ENCODE results near the gene MAGI1. TPM values are rescaled to one million over a fixed set of nuclear protein-coding genes. Genes with fewer than 3 reads are reported as not detected.
A peak's percentile ranks its signal among the peaks of the same experiment; 100 is the strongest.

MAGI1 gene
- total RNA-seq, 1 donor from 2014 or later = 13.7 TPM

DNA sequence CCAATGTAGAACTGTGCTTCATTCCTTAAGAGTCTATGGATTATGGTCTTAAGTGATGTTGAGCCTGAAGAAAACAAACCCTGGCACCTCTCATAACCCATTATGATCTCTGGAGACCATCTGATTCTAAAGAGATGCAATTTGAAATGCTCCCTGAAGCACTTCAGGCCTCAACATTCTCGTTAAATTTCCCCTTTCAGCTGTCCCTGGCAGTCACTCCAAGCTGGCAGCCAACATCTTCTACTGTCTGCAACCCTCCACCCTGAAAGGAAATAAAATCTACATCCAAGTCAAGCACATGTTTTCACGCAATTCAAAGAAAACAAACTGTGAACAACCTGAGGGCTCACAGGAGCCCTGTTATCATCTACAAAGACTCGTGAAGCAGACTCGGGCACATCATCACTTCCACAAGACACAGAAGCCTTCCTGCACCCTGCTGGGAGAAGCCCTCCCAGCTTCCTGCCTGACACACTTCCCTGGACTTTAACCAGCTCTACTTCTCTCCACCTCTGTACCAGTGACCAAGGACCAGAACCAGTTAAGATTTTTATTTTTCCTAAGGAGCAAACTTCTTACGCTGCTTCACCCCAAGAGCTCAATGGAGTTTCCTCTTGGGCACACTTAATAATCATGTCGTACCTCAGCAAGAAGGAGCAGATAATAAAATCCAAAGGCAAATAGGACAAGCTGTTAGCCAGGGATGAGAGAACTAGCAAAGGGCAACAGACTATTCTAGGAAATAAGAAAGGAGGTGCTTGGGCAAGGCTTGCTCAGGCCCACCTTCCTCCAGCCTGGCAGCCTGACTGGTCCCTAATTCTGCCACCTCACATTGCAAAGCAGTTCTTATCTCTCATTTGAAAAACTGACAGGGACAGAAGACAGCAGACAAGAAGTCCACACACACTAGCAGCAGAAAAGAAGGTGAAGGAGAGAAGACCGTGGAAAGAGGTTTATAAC lies 67.1 kb downstream of the MAGI1 start:
- no peak for ATAC-seq

DNA sequence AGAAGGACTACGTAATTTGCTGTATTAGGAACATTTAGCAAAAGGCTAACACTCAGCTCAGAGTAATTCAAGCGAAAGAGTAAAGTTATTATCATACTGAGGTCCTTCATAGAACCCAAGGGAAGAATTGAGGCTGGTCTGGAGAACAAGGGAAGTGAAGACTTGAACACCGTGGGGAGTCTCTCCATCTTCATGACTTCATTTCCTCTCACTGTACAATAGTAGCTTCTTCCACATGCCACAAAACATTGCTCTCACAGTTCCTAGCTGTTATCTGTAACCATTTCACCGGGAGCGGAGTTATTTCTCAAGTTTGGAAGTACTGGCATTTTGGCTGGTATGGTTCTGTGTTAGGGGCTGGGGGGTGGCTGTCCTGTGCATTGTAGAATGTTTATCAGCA lies 69.7 kb downstream of the MAGI1 start:
- ATAC-seq = no peak

- ATAC-seq = no peak
Observed at GRCh38 chr3:65967451-65967850, 71.3 kb downstream of the MAGI1 start.

DNA sequence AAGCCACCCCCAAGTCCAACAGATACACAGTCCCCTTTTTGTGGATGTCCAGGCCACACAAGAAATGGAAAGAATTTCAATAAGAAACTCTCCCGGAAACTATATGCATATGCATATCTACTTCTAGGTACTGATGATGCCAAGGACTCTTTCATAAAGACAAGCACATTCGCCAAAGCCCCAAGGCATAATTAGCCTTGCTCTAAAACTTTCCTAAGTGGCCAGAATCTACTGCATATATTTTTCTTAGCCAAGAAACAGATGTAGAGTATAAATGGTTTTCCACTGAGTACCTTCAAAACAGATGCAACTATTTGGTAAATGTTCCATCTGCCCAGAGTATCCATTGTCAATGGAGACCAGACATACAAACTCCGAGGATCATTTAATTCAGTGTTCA lies 73.9 kb downstream of the MAGI1 start:
- no peak for ATAC-seq

- ATAC-seq = peak; percentile 96
Observed at GRCh38 chr3:65963787-65964677, 74.7 kb downstream of the MAGI1 start.

DNA sequence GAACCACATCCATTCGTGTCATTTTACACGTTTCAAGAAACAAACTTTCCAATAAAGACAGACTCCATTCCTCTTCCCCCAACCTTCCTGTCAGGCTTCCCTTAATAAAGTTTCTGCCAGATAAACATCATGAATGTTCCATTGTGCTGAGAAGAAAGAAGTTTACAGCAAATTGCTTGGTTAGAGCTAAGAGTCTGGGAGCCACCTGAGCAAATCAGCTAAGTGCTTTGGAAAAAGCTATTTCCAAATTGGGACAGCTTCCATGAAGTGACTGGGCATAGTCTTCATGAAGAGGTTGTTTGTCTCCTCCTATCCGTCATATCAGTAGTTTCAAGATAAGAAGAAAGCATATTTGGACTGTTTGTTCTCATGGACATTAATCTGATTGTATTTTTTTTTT lies 77.0 kb downstream of the MAGI1 start:
- no peak for ATAC-seq

DNA sequence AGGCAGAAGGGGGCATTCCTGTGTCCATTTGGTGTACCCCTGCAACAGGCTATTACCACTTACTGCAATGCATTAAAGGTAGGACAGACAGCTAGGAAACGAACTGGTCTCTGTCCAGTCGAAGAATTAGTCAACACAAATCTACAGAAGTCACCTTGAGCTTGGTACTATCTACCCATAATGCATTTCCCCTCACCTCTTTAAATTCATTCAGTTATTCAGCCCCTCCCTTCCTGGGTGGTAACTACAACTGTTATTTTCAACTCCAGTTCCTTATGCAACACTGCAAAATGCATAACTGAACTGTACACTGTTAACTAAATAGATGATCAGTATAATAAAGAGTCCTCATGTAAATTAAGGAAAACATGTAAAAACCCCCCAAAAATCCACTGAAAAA lies 77.6 kb downstream of the MAGI1 start:
- no peak for ATAC-seq

DNA sequence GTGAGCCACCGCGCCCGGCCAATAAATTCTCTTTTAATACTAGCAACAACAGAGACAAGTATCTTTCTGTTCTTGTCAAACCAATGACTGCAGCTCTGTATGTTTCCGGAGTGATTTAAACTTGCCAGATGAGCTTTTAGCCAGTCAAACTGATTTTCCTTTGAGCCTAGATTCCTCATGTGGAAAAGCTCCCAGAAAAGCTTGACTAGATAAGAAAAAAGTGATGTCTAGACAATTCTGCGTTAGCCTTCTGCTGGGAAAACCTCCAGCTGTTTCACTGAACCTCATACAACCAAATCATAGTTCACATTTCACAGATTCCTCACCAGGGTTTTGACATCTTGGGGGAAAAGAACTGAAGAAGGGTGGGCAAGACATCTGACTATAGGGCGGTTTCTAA lies 78.6 kb downstream of the MAGI1 start:
- ATAC-seq = no peak

- ATAC-seq = no peak
Observed at GRCh38 chr3:65958216-65958615, 80.5 kb downstream of the MAGI1 start.

DNA sequence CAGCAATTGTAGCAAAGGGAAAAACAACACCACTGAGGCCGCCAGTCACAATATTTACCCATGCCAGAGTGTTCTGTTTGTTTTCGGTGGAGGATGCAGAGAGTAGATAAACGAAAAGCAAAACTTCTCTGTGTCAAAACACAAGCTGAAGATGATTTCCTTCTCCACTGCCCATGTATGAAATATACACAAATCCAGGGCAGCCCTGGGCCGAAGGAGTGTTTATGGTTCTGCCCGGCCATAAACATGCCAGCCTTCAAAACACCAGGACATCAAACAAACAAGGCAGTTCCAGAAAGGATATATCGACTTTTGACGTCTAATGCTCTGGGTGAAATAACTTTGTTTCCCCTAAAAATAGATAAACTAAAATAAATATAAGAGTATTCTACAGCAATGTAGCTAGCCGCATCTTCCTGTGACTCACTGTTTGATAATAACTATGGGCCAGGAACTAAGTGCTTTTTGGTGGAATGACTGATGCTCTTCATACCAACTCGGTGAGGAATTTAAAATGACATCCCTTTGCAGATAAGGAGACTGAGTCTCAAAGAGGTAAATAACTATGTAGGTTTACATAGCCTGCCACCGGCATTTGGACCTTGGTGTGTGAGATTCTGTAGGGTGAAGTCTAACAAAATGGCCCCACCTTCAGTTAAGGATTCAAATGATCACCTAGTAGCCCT lies 82.8 kb downstream of the MAGI1 start:
- ATAC-seq = no peak

DNA sequence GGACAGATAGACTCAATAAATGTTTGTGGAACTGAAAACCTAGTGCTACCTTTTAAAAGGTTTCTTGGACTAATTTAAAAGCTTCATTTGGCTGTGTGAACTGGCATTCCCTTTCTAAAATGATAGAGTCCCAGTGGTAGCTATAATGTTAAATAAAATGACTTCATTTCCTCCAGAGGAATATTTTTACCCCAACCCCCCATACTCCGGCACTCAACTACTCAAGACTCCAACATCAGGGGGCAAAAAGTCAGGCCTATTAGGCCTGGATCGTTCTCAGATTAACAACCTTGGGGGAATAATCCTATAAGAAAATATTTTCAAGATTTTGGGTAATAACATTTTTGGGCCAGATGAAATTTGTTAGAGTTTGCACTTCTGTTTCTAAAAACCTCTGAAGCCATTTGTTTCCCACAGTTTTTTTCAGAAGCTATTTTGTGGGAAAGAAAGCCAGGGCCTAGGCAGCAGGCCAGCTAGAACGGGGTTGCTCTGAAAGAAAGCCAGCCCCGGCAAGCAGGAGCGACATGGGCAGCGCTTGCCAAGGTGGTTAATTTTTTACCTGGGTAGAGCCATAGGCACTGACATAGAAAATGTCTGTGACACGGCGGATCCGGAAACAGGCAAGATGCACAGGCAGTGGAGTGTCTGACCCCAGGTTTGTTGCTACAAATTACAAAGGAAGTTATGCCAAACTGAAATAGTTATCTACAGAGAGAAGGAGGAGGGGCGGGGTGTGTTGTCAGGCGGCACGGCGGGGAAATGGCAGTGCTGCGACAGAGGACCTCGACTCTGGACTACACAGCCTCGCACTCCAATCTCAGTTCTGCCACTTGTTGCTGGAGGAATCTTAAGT lies 84.6 kb downstream of the MAGI1 start:
- ATAC-seq = no peak

DNA sequence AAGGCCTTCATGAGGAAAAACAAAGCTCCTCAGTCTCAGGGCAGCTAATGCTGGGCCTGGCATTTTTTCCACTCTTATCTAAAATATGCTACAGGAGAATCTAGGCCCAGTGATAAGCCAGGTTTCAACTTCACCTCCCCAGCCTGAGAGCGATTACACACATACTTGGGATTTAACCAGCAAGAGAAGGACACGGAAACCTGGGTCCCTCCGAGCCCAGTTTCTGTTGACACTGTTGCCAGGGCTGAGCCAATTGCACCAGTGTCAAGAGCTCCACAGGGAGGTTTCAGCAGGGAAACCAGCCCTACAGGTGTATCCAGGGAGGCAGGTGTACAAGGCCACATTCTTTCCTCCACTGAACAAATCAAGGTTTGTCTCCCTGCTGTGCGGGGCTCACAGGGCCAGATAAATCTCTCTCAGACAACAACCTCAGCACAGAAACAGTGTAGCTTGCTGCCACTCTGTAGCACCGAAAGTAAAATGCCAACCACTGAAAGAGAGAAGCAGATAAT lies 85.4 kb downstream of the MAGI1 start:
- peak; percentile 100 for ATAC-seq

GRCh38 chr3:65952842-65953241 lies 85.9 kb downstream of the MAGI1 start:
- no peak for ATAC-seq

GRCh38 chr3:65951836-65952505 lies 86.7 kb downstream of the MAGI1 start:
- ATAC-seq = no peak

DNA sequence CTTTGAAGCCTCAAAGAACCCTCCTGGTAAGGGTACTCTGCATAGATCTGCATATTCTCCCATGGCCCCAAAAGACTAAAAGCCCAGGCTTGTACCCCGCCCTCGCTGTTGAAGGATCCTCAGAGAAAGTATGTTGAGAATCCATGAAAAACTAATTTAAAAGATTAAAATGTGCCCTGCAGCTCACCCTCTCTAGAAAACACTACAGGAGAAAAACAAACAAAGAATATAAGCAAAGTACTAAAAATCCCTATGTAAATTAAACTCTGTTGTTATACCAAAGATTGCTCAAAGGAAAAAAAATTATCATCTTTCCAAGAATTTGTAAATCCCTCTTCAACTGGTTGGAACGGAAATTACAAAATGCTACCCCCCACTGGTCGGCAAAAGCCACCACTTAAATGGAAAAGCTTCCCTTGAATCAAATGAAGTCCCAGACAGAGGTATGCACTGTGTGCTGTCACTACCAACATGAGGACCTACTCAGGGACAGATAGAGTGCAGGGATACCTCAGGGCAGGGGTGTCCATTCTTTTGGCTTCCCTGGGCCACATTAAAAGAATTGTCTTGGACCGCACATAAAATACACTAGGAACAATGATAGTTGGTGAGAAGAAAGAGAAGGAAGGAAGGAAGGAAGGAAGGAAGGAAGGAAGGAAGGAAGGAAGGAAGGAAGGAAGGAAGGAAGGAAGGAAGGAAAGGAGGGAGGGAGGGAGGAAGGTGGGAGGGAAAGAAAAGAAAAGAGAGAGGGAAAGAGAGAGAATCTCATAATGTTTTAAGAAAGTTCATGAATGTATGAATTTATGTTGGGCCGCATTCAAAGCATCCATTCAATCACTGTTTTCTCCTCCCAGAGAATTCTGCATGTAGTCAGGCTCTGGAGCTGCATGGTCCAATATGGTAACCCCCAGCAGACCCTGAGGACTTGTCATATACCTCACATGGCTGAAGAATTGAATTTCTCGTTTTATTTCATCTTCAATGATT lies 88.1 kb downstream of the MAGI1 start:
- no peak for ATAC-seq

DNA sequence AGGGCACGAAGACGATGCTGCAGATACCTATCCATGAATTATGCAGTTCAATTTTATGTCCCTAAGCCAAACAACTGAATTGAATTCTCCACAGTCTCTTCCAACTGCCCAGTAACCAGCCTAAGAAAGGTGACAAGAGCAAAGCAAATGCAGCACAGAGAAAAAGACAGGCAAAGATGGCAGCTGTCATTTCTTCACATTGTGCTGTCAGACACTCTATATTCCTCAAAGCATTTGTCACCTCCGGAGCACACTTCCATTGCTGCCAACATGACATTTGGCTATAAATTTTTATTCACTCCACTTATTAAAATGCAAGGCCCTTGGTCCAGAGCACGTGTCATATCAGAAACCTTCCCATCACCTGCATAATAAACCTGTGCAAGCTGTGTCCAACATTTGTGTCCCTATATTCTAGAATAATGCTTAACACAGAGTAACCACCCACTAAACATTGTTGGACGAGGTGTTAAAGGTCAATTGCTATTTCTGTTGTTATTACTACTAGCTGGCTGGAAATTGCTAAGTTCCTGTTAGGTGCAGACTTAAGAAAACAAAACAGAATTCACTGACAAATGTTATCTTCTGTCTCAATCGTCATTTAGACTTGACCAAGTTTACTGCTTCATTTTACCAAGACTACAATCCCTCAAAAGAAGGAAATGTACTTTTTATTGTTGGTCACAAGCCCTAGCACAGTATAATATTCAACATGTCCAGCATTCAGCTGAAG lies 89.7 kb downstream of the MAGI1 start:
- no peak for ATAC-seq

GRCh38 chr3:65946438-65946837 lies 92.3 kb downstream of the MAGI1 start:
- ATAC-seq = peak; percentile 71

DNA sequence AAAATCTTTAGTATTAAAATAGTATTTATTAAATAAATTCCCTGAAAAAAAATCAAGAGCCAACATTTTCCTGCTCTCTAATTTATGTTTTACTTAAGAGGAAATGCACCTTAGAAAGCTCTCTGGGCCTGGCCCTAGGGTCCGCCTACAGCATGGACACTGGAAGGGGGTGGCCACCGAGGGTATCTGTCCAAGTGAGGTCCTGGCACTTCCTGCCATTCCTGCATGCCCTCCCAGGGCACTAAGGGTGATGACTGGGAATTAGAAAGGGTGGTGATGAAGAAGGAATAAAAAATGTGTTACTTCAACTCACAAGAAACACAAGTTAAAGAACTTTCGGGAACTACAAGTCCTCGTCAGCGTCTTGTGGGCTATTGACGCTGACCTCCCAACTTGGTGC lies 92.8 kb downstream of the MAGI1 start:
- no peak for ATAC-seq

GRCh38 chr3:65945480-65945879 lies 93.2 kb downstream of the MAGI1 start:
- peak; percentile 84 for ATAC-seq
